Measurements from ENCODE around the gene OBSCN.

GRCh38 chr1:228393268-228393701 is 185.4 kb downstream of the OBSCN start:
- TF ChIP-seq POLR2AphosphoS5 (IDR thresholded peaks at IDR 0.05; ENCODE audit: low read depth, low read length), result no peak
- no peak for TF ChIP-seq SIN3A (IDR thresholded peaks at IDR 0.05; ENCODE audit: borderline replicate concordance, insufficient read depth, low read length)
- TF ChIP-seq FOXP2 (optimal IDR thresholded peaks at IDR 0.05; ENCODE audit: borderline replicate concordance, extremely low read depth, extremely low read length, insufficient read depth), result no peak
